HL-60 (cell line): Measurements from ENCODE around the gene ENTR1.

Experiments
- DNase-seq, 2 experiments: peaks; one replicate each; pipeline ENCODE4 v3.0.0-alpha.2; 2010 to 2020; ENCODE audit warnings: low read depth in 1 of 2, low spot score in 1 of 2
- H3K27ac ChIP-seq: fragments of 250-450 bp; sonication (Bioruptor Pico); replicated peaks from 2 replicates; pipeline ENCODE4 v1.5.1; 2020; ENCODE audit warnings: mild to moderate bottlenecking, moderate library complexity
- H3K27me3 ChIP-seq: fragments of 250-450 bp; sonication (Bioruptor Pico); 2 replicates; pipeline ENCODE4 v1.5.1; 2021; ENCODE audit warnings: mild to moderate bottlenecking, moderate library complexity; ENCODE audit not compliant: insufficient read depth, poor library complexity, severe bottlenecking
- H3K4me3 ChIP-seq: replicated peaks from 2 replicates; pipeline ENCODE4 v1.5.1; 2011; ENCODE audit warnings: mild to moderate bottlenecking, control low read depth, low read length; ENCODE audit not compliant: insufficient read depth
- CTCF ChIP-seq: IDR thresholded peaks from one replicate; pipeline ENCODE4 v1.5.1; 2011; ENCODE audit warnings: low read length, control low read depth, inconsistent platforms; ENCODE audit not compliant: insufficient read depth
- GABPA ChIP-seq: IDR thresholded peaks from 2 replicates; pipeline ENCODE4 v1.6.1; 2012; ENCODE audit warnings: low read depth
- POLR2AphosphoS5 ChIP-seq: IDR thresholded peaks from 2 replicates; pipeline ENCODE4 v1.6.1; 2012; ENCODE audit warnings: low read depth
- REST ChIP-seq: IDR thresholded peaks from 2 replicates; pipeline ENCODE4 v1.6.1; 2012; ENCODE audit warnings: low read depth; ENCODE audit not compliant: insufficient replicate concordance
- SPI1 ChIP-seq: IDR thresholded peaks from 2 replicates; pipeline ENCODE4 v1.6.1; 2012; ENCODE audit warnings: low read depth, mild to moderate bottlenecking, borderline replicate concordance

ENTR1 gene

GRCh38 chr9:136393531-136393930, 16.9 kb downstream of the ENTR1 start:
- H3K4me3 ChIP-seq = no peak overlapping the region
- no peaks in the 10 kb centered on the region for H3K27me3 ChIP-seq
- no peak overlapping the region for H3K27ac ChIP-seq
- TF ChIP-seq GABPA = no peak
- TF ChIP-seq SPI1 = no peak
- TF ChIP-seq REST = no peak
- TF ChIP-seq POLR2AphosphoS5 = no peak
- no peak for DNase-seq

GRCh38 chr9:136392538-136393449, 17.6 kb downstream of the ENTR1 start:
- no peak for DNase-seq
- H3K27me3 ChIP-seq = no peaks in the 10 kb centered on the region

More at GRCh38 chr9:136392538-136393449, 17.6 kb downstream of the ENTR1 start:
- Histone ChIP-seq H3K4me3 (no peak overlapping the region), H3K27ac (no peak overlapping the region)
- TF ChIP-seq CTCF (no peak), GABPA (no peak), REST (no peak), POLR2AphosphoS5 (no peak), SPI1 (no peak)
